ENCODE data around the gene MIEF1. TPM values are rescaled to one million over a fixed set of nuclear protein-coding genes. Genes with fewer than 3 reads are reported as not detected.

Gene MIEF1
- total RNA-seq, 1 experiment from 2014 or later: 29.9 TPM

DNA sequence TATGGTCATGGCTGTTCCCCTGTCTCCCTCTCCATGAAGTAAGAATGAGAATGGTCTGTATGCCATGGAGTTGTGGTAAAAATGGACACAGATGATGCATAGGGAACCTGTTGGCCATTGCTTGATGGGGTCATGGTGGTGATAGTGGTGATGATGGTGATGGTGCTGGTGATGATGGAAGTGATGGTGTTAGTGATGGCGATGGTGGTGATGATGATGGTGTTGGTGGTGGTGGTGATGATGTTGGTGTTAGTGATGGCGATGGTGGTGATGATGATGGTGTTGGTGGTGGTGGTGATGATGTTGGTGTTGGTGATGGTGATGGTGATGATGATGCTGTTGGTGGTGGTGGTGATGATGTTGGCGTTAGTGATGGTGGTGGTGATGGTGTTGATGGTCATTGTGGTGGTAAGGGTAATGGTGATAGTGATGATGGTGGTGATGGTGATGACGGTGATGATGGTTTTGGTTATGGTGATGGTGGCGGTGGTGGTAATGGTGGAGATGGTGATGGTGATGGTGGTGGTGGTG, 63.4 kb downstream of the MIEF1 start:
- H3K27me3 ChIP-seq (ENCODE audit: control insufficient read depth, insufficient read depth, low read length): no peaks in the 10 kb centered on the region
- DNase-seq (ENCODE audit: low read depth, low spot score) (no peak), ATAC-seq (no peak)
- H3K4me3 ChIP-seq (ENCODE audit: low read depth in 2 of 2, low read length in 2 of 2): no peak overlapping the region
- in situ Hi-C loops (cut with HindIII; ENCODE audit: low pct_unique_long_range_greater_than_20kb, low sequenced_read_pairs): no loop called here
- TF ChIP-seq, protein P1, sequence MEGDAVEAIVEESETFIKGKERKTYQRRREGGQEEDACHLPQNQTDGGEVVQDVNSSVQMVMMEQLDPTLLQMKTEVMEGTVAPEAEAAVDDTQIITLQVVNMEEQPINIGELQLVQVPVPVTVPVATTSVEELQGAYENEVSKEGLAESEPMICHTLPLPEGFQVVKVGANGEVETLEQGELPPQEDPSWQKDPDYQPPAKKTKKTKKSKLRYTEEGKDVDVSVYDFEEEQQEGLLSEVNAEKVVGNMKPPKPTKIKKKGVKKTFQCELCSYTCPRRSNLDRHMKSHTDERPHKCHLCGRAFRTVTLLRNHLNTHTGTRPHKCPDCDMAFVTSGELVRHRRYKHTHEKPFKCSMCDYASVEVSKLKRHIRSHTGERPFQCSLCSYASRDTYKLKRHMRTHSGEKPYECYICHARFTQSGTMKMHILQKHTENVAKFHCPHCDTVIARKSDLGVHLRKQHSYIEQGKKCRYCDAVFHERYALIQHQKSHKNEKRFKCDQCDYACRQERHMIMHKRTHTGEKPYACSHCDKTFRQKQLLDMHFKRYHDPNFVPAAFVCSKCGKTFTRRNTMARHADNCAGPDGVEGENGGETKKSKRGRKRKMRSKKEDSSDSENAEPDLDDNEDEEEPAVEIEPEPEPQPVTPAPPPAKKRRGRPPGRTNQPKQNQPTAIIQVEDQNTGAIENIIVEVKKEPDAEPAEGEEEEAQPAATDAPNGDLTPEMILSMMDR (IDR thresholded peaks at IDR 0.05): no peak
- TF ChIP-seq TCF7L2 (IDR thresholded peaks at IDR 0.05; ENCODE audit: low read depth, low read length): no peak
- TF ChIP-seq POLR2AphosphoS5 (IDR thresholded peaks at IDR 0.05; ENCODE audit: low read depth, low read length): no peak
- TF ChIP-seq, protein P2, sequence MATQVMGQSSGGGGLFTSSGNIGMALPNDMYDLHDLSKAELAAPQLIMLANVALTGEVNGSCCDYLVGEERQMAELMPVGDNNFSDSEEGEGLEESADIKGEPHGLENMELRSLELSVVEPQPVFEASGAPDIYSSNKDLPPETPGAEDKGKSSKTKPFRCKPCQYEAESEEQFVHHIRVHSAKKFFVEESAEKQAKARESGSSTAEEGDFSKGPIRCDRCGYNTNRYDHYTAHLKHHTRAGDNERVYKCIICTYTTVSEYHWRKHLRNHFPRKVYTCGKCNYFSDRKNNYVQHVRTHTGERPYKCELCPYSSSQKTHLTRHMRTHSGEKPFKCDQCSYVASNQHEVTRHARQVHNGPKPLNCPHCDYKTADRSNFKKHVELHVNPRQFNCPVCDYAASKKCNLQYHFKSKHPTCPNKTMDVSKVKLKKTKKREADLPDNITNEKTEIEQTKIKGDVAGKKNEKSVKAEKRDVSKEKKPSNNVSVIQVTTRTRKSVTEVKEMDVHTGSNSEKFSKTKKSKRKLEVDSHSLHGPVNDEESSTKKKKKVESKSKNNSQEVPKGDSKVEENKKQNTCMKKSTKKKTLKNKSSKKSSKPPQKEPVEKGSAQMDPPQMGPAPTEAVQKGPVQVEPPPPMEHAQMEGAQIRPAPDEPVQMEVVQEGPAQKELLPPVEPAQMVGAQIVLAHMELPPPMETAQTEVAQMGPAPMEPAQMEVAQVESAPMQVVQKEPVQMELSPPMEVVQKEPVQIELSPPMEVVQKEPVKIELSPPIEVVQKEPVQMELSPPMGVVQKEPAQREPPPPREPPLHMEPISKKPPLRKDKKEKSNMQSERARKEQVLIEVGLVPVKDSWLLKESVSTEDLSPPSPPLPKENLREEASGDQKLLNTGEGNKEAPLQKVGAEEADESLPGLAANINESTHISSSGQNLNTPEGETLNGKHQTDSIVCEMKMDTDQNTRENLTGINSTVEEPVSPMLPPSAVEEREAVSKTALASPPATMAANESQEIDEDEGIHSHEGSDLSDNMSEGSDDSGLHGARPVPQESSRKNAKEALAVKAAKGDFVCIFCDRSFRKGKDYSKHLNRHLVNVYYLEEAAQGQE (IDR thresholded peaks at IDR 0.05; ENCODE audit: insufficient read depth in 1 of 2, low read depth in 2 of 2, low read length in 1 of 2): no peak
- no peaks in the 10 kb centered on the region for H3K9me3 ChIP-seq (ENCODE audit: control insufficient read depth, insufficient read depth, low read depth, low read length)
- H3K36me3 ChIP-seq (ENCODE audit: control insufficient read depth, insufficient read depth, low read length): no peaks in the 10 kb centered on the region
- intact Hi-C loops (cut with micrococcal nuclease; ENCODE audit: unreplicated experiment): no loop called here
- POLR2A ChIA-PET: no interaction called here
- no peak overlapping the region for H3K27ac ChIP-seq (ENCODE audit: low read length)
- CTCF ChIA-PET: interaction anchor here (0.6 kb wide), 1 partner anchor 53 kb away, joined by 8 read pairs; no protein-coding TSS in a partner anchor
- no peaks in the 10 kb centered on the region for H3K4me1 ChIP-seq (ENCODE audit: control insufficient read depth, insufficient read depth, low read length)
- no TSS peak for BruUV-seq (replicated peaks)

DNA sequence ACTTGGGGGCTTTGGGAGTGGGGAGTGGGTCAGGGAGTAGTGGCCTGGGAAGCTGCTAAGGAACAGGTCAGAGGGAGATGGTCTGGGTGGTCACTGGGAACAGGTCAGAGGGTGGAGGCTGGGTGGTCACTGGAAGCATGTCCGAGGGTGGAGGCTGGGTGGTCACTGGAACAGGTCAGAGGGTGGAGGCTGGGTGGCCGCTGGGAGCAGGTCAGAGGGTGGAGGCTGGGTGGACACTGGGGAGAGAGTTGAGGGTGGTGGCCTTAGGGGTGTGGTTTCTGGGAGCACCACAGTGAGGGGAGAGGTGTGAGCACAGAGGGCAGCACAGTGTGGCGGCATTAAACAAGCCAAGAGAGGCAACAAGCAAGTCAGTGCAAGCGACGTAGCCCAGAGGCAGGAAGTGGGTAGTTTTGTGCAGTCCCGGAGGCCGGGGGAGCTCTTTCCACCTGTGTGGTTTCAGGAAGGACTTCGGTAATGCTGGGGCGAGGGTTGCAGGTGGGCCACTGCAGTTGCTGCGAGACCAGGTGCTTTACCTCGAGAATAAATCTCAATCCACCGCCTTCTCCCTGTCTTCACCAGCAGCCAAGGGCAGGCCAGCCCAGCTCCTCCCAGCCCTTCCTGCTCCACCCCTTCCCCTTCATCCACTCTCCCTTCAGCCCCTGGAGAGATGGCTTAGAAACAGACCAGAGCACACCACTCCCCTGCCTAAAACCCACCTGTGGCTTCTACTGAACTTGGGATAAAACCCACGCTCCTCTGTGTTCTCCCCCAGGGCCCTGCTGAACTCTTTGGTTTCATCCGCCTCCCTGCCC, 65.3 kb downstream of the MIEF1 start:
- H3K27me3 ChIP-seq (ENCODE audit: control insufficient read depth, insufficient read depth, low read length): no peaks in the 10 kb centered on the region
- TF ChIP-seq TCF7L2 (IDR thresholded peaks at IDR 0.05; ENCODE audit: low read depth, low read length) (no peak), SIN3A (IDR thresholded peaks at IDR 0.05; ENCODE audit: borderline replicate concordance, insufficient read depth, low read depth, low read length) (no peak), POLR2AphosphoS5 (IDR thresholded peaks at IDR 0.05; ENCODE audit: low read depth, low read length) (no peak)
- TF ChIP-seq, protein P1 (IDR thresholded peaks at IDR 0.05): no peak
- TF ChIP-seq, protein P2 (IDR thresholded peaks at IDR 0.05; ENCODE audit: insufficient read depth in 1 of 2, low read depth in 2 of 2, low read length in 1 of 2): no peak
- CTCF ChIA-PET: no interaction called here

More for the DNA sequence above, 65.3 kb downstream of the MIEF1 start:
- no peaks in the 10 kb centered on the region for H3K4me1 ChIP-seq (ENCODE audit: control insufficient read depth, insufficient read depth, low read length)
- H3K9me3 ChIP-seq (ENCODE audit: control insufficient read depth, insufficient read depth, low read depth, low read length): no peaks in the 10 kb centered on the region
- intact Hi-C loops (cut with micrococcal nuclease; ENCODE audit: unreplicated experiment) (no loop called here), in situ Hi-C loops (cut with HindIII; ENCODE audit: low pct_unique_long_range_greater_than_20kb, low sequenced_read_pairs) (no loop called here)
- ATAC-seq (no peak), DNase-seq (ENCODE audit: low read depth, low spot score) (no peak)
- no peaks in the 10 kb centered on the region for H3K36me3 ChIP-seq (ENCODE audit: control insufficient read depth, insufficient read depth, low read length)
- no peak overlapping the region for H3K4me3 ChIP-seq (ENCODE audit: low read depth in 2 of 2, low read length in 2 of 2)
- no TSS peak for BruUV-seq (replicated peaks)
- no peak overlapping the region for H3K27ac ChIP-seq (ENCODE audit: low read length)
- POLR2A ChIA-PET: interaction anchor here (0.6 kb wide), 1 partner anchor 12 kb away, joined by 11 read pairs; no protein-coding TSS in a partner anchor

Measured in Panc1 (cell line).